A549 (cell line): ENCODE data around the gene ZNRD2. TPM values are rescaled to one million over a fixed set of nuclear protein-coding genes. Genes with fewer than 3 reads are reported as not detected.

Source experiments
- ATAC-seq, 2 experiments: fragments of 200-7000 bp in 1 of 2; fragments of >200 bp in 1 of 2; cut with Nextera tagmentation in 1 of 2; cut with Tn5 transposase in 1 of 2; 3 replicates each; pipeline versions ENCODE4 v1.8.0 to v1.9.1; 2018 to 2020; ENCODE audit warnings: mild to moderate bottlenecking in 1 of 2, moderate library complexity in 1 of 2
- CTCF ChIA-PET: fragments of 300-600 bp; sonication (Branson Sonifier 250); formaldehyde crosslinking; extraction: SDS; loops from one replicate; lab custom pipeline; 2021; ENCODE audit warnings: antibody characterized with exemption, inconsistent platforms; lab: Yijun Ruan, JAX
- POLR2A ChIA-PET: fragments of 350-600 bp; formaldehyde crosslinking; extraction: SDS; loops from one replicate; lab custom pipeline; 2021; ENCODE audit warnings: antibody characterized with exemption, inconsistent platforms; lab: Yijun Ruan, JAX
- DNase-seq, 2 experiments: peaks; one replicate each; pipeline versions ENCODE4 v3.0.0 to v3.0.0-alpha.2; 2011 to 2016; ENCODE audit warnings: low read depth in 1 of 2, low spot score in 1 of 2
- FAIRE-seq: peaks from 2 replicates; lab custom pipeline; 2011; peaks lifted over from hg19 to GRCh38; lab: Jason Lieb, UNC
- H3K27ac ChIP-seq, 2 experiments: fragments of >200 bp; sonication (Bioruptor Twin); formaldehyde crosslinking; 3 replicates each; pipeline ENCODE4 v1.5.1; 2016 to 2017
- H3K4me1 ChIP-seq: fragments of >200 bp; sonication (Bioruptor Twin); formaldehyde crosslinking; 3 replicates; pipeline ENCODE4 v1.6.1; 2016
- H3K4me2 ChIP-seq: fragments of >200 bp; sonication (Bioruptor Twin); formaldehyde crosslinking; 3 replicates; pipeline ENCODE4 v1.6.1; 2016
- H3K4me3 ChIP-seq: fragments of >200 bp; sonication (Bioruptor Twin); formaldehyde crosslinking; 3 replicates; pipeline ENCODE4 v1.5.1; 2016
- H3K9me3 ChIP-seq: fragments of >200 bp; sonication (Bioruptor Twin); formaldehyde crosslinking; 3 replicates; pipeline ENCODE4 v1.6.1; 2016
- CBX2 ChIP-seq: fragments of 200-600 bp; sonication (generic); IDR thresholded peaks from 2 replicates; pipeline ENCODE4 v1.6.1; 2016; ENCODE audit warnings: low read depth, mild to moderate bottlenecking, borderline replicate concordance
- CTCF ChIP-seq: fragments of >200 bp; sonication (Bioruptor Twin); formaldehyde crosslinking; IDR thresholded peaks from 3 replicates; pipeline ENCODE4 v1.5.1; 2016
- ELK1 ChIP-seq: fragments of 150-350 bp; IDR thresholded peaks from 2 replicates; pipeline ENCODE4 v1.6.1; 2014; ENCODE audit warnings: low read depth, mild to moderate bottlenecking, low read length
- FOSB ChIP-seq: fragments of 250-450 bp; sonication (Bioruptor Pico); IDR thresholded peaks from 2 replicates; pipeline ENCODE4 v1.5.0; 2020; ENCODE audit warnings: mild to moderate bottlenecking, moderate library complexity
- FOXS1 ChIP-seq: fragments of 250-450 bp; sonication (Bioruptor Pico); IDR thresholded peaks from 2 replicates; pipeline ENCODE4 v1.5.0; 2020; ENCODE audit warnings: mild to moderate bottlenecking, moderate library complexity
- HDAC2 ChIP-seq: fragments of 200-600 bp; sonication (generic); IDR thresholded peaks from 2 replicates; pipeline ENCODE4 v1.6.1; 2016
- HOXB5 ChIP-seq: fragments of 250-450 bp; sonication (Bioruptor Pico); IDR thresholded peaks from 2 replicates; pipeline ENCODE4 v1.5.0; 2020; ENCODE audit warnings: mild to moderate bottlenecking, moderate library complexity
- JUNB ChIP-seq: fragments of >200 bp; sonication (Bioruptor Twin); formaldehyde crosslinking; IDR thresholded peaks from 2 replicates; pipeline ENCODE4 v1.6.1; 2016
- KDM1A ChIP-seq: fragments of 200-600 bp; sonication (generic); IDR thresholded peaks from 2 replicates; pipeline ENCODE4 v1.6.1; 2016; ENCODE audit warnings: low read depth, mild to moderate bottlenecking
- KDM5A ChIP-seq: fragments of 200-600 bp; sonication (generic); IDR thresholded peaks from 2 replicates; pipeline ENCODE4 v1.6.1; 2016; ENCODE audit warnings: antibody characterized with exemption, mild to moderate bottlenecking
- MAX ChIP-seq: IDR thresholded peaks from 2 replicates; pipeline ENCODE4 v1.6.1; 2012
- MYC ChIP-seq: IDR thresholded peaks from 2 replicates; pipeline ENCODE4 v1.6.1; 2012; ENCODE audit warnings: mild to moderate bottlenecking, inconsistent platforms, low read length, improper control_type of control experiment, borderline replicate concordance
- NR3C1 ChIP-seq: fragments of >200 bp; sonication (Bioruptor Twin); formaldehyde crosslinking; IDR thresholded peaks from 3 replicates; pipeline ENCODE4 v1.6.1; 2017
- PHF8 ChIP-seq: fragments of 200-600 bp; sonication (generic); IDR thresholded peaks from 2 replicates; pipeline ENCODE4 v1.6.1; 2016; ENCODE audit warnings: low read depth, mild to moderate bottlenecking, antibody characterized with exemption, moderate library complexity, borderline replicate concordance
- POLR2A ChIP-seq: IDR thresholded peaks from 2 replicates; pipeline ENCODE4 v1.6.1; 2012; ENCODE audit warnings: mild to moderate bottlenecking, low read length
- RAD21 ChIP-seq, 2 experiments: fragments of >200 bp in 1 of 2; sonication (Bioruptor Twin) in 1 of 2; formaldehyde crosslinking in 1 of 2; IDR thresholded peaks in 1 of 2; conservative IDR thresholded peaks in 1 of 2; 2 replicates in 1 of 2; 3 replicates in 1 of 2; pipeline ENCODE4 v1.6.1; 2012 to 2018; ENCODE audit warnings: inconsistent platforms in 1 of 2
- RARB ChIP-seq: fragments of 250-450 bp; sonication (Bioruptor Pico); IDR thresholded peaks from 2 replicates; pipeline ENCODE4 v1.8.0; 2021; ENCODE audit warnings: mild to moderate bottlenecking, moderate library complexity
- RCOR1 ChIP-seq: fragments of 150-350 bp; IDR thresholded peaks from 2 replicates; pipeline ENCODE4 v1.6.1; 2014; ENCODE audit warnings: antibody characterized with exemption, low read length, low read depth
- RNF2 ChIP-seq: fragments of 200-600 bp; sonication (generic); IDR thresholded peaks from 2 replicates; pipeline ENCODE4 v1.6.1; 2016; ENCODE audit warnings: low read depth, mild to moderate bottlenecking, antibody characterized with exemption, moderate library complexity, borderline replicate concordance
- SREBF2 ChIP-seq: fragments of 450-650 bp; IDR thresholded peaks from 2 replicates; pipeline ENCODE4 v1.6.1; 2014; ENCODE audit warnings: mild to moderate bottlenecking, moderate library complexity
- USF2 ChIP-seq: fragments of 450-650 bp; IDR thresholded peaks from 2 replicates; pipeline ENCODE4 v1.6.1; 2014; ENCODE audit warnings: antibody characterized with exemption
- ZNF302 ChIP-seq: fragments of 250-450 bp; sonication (Bioruptor Pico); IDR thresholded peaks from 2 replicates; pipeline ENCODE4 v1.9.0; 2021; ENCODE audit warnings: inconsistent platforms, mild to moderate bottlenecking, moderate library complexity
- ZSCAN20 ChIP-seq: fragments of 250-450 bp; sonication (Bioruptor Pico); IDR thresholded peaks from 2 replicates; pipeline ENCODE4 v1.8.0; 2022; ENCODE audit warnings: mild to moderate bottlenecking, moderate library complexity
- WGBS: methylation state at CpG from one replicate; pipeline ENCODE4 v1.1.6; 2017; ENCODE audit errors: missing lambda C conversion rate; 5-methylcytosine and 5-hydroxymethylcytosine counted together
- polyA plus RNA-seq, 4 experiments: library from polyadenylated mRNA; depleted of rRNA in 3 of 4; stranded (reverse); fragments of >200 nt; fragmentation: RNase III in 1 of 4; extraction: RNeasy Plus Mini Kit Qiagen cat#74134 plus additional on column Dnase treatment in 1 of 4; gene quantifications; 2 replicates in 3 of 4; 3 replicates in 1 of 4; pipeline ENCODE4 v1.2.3, GENCODE V29; 2011 to 2017

Gene ZNRD2
- polyA plus RNA-seq, 2 of the 4 experiments (the other 2 are of a cell fraction), result 28.2 to 66.1 TPM

- Histone ChIP-seq H3K4me1 (peaks cover 18% of the 10 kb centered on the region), H3K4me2 (no peak overlapping the region), H3K4me3 (no peak overlapping the region), H3K27ac (no peak overlapping the region), H3K9me3 (no peaks in the 10 kb centered on the region)
- TF ChIP-seq RAD21 (conservative IDR thresholded peaks at IDR 0.05 in 1 of 2, IDR thresholded peaks at IDR 0.05 in 1 of 2) (no peak), USF2 (no peak)
- DNase-seq (no peak), FAIRE-seq (no peak), ATAC-seq (no peak)
- WGBS, result 86% methylated on average over 3 of the region's 3 CpGs
- ChIA-PET POLR2A (no interaction called here), CTCF (interaction anchor here (2.1 to 14.6 kb wide), 4 partner anchors 9 to 41 kb away, joined by 13 to 249 read pairs (median 37); partner anchors contain the start of genes FAM89B, MAP3K11 and PCNX3)
Observed at GRCh38 chr11:65581928-65582327, 11.7 kb downstream of the ZNRD2 start.

GRCh38 chr11:65583589-65583988 lies 13.3 kb downstream of the ZNRD2 start:
- POLR2A ChIA-PET, result no interaction called here

GRCh38 chr11:65584106-65584505 lies 13.8 kb downstream of the ZNRD2 start:
- no peak overlapping the region for H3K27ac ChIP-seq
- FAIRE-seq (no peak), ATAC-seq (no peak), DNase-seq (no peak)
- TF ChIP-seq KDM1A (no peak), FOXS1 (CRISPR knock-in tag) (no peak), JUNB (no peak), CTCF (no peak), SREBF2 (no peak), RAD21 (conservative IDR thresholded peaks at IDR 0.05 in 1 of 2, IDR thresholded peaks at IDR 0.05 in 1 of 2) (no peak), RNF2 (no peak), FOSB (CRISPR knock-in tag) (no peak), RARB (CRISPR knock-in tag) (no peak), MYC (no peak), ZSCAN20 (no peak), PHF8 (no peak)
- 87% methylated on average over 8 of the region's 8 CpGs for WGBS
- peaks cover 15% of the 10 kb centered on the region for H3K4me1 ChIP-seq
- no peaks in the 10 kb centered on the region for H3K9me3 ChIP-seq
- no peak overlapping the region for H3K4me2 ChIP-seq
- ChIA-PET POLR2A (no interaction called here), CTCF (interaction anchor here (1.3 to 14.6 kb wide), 4 partner anchors 9 to 41 kb away, joined by 3 to 249 read pairs (median 37); partner anchors contain the start of genes FAM89B, MAP3K11 and PCNX3)
- H3K4me3 ChIP-seq, result no peak overlapping the region

More at GRCh38 chr11:65583589-65583988, 13.3 kb downstream of the ZNRD2 start:
- no peak for FAIRE-seq
- TF ChIP-seq RCOR1, result no peak
- no peak for TF ChIP-seq CBX2
- no peak for TF ChIP-seq HOXB5 (CRISPR knock-in tag)
- no peak for TF ChIP-seq KDM5A
- Histone ChIP-seq H3K4me2 (no peak overlapping the region), H3K9me3 (no peaks in the 10 kb centered on the region), H3K27ac (no peak overlapping the region), H3K4me1 (peaks cover 16% of the 10 kb centered on the region), H3K4me3 (no peak overlapping the region)
- no peak for ATAC-seq
- 90% methylated on average over 7 of the region's 10 CpGs for WGBS
- CTCF ChIA-PET, result interaction anchor here (1.3 to 14.6 kb wide), 5 partner anchors 10 to 43 kb away, joined by 3 to 249 read pairs (median 26); partner anchors contain the start of genes FAM89B, MAP3K11 and PCNX3
- DNase-seq, result no peak

GRCh38 chr11:65584723-65585171 lies 14.5 kb downstream of the ZNRD2 start:
- Histone ChIP-seq H3K27ac (no peak overlapping the region), H3K9me3 (no peaks in the 10 kb centered on the region), H3K4me1 (peaks cover 15% of the 10 kb centered on the region), H3K4me2 (no peak overlapping the region), H3K4me3 (no peak overlapping the region)
- TF ChIP-seq FOSB (CRISPR knock-in tag) (no peak), ELK1 (no peak), NR3C1 (no peak), HDAC2 (no peak), MAX (no peak), ZNF302 (no peak), POLR2A (no peak), RCOR1 (no peak)
- FAIRE-seq (no peak), ATAC-seq (no peak), DNase-seq (no peak)
- POLR2A ChIA-PET, result no interaction called here
- CTCF ChIA-PET, result interaction anchor here (1.3 to 14.6 kb wide), 5 partner anchors 9 to 43 kb away, joined by 3 to 249 read pairs (median 48); partner anchors contain the start of genes FAM89B, MAP3K11, PCNX3 and ZNRD2
- WGBS, result 94% methylated on average over 25 of the region's 46 CpGs
